ENCODE measurements around the gene DYRK1B. TPM values are rescaled to one million over a fixed set of nuclear protein-coding genes. Genes with fewer than 3 reads are reported as not detected.

Gene DYRK1B
- total RNA-seq, 1 donor from 2014 or later = 54.0 TPM

DNA sequence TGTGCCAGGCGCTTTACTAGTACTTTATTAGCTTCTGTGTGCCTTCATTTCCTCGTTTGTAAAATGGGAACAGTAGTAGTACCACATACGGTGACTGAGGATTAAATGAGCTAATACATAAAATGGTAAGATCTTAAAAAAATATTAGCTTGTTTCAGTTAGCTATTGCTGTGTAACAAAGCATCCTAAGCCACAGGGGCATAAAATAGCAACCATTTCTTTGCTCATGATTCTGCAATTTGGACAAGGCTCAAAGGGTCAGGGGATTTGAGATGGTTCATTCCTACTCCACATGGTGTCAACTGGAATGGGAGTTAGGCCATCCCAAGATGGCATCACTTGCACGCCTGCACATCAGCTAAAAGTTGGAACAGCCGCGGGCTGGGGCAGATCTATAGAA is 13.3 kb downstream of the DYRK1B start:
- TF ChIP-seq, protein P1, sequence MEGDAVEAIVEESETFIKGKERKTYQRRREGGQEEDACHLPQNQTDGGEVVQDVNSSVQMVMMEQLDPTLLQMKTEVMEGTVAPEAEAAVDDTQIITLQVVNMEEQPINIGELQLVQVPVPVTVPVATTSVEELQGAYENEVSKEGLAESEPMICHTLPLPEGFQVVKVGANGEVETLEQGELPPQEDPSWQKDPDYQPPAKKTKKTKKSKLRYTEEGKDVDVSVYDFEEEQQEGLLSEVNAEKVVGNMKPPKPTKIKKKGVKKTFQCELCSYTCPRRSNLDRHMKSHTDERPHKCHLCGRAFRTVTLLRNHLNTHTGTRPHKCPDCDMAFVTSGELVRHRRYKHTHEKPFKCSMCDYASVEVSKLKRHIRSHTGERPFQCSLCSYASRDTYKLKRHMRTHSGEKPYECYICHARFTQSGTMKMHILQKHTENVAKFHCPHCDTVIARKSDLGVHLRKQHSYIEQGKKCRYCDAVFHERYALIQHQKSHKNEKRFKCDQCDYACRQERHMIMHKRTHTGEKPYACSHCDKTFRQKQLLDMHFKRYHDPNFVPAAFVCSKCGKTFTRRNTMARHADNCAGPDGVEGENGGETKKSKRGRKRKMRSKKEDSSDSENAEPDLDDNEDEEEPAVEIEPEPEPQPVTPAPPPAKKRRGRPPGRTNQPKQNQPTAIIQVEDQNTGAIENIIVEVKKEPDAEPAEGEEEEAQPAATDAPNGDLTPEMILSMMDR (IDR thresholded peaks at IDR 0.05; ENCODE audit: unreplicated experiment) = no peak
- no peak overlapping the region for H3K27ac Mint-ChIP-seq
- no peaks in the 10 kb centered on the region for H3K9me3 Mint-ChIP-seq
- peaks cover 2% of the 10 kb centered on the region for H3K4me1 Mint-ChIP-seq
- H3K36me3 Mint-ChIP-seq = no peaks in the 10 kb centered on the region
- no peaks in the 10 kb centered on the region for H3K27me3 Mint-ChIP-seq (ENCODE audit: low read depth)
- H3K4me3 Mint-ChIP-seq = no peak overlapping the region
- no peak for DNase-seq (ENCODE audit: low spot score in 2 of 2, unreplicated experiment in 2 of 2)

- no peaks in the 10 kb centered on the region for H3K9me3 Mint-ChIP-seq
- no peak overlapping the region for H3K27ac Mint-ChIP-seq
- TF ChIP-seq, protein P1 (IDR thresholded peaks at IDR 0.05; ENCODE audit: unreplicated experiment) = no peak
These were observed 14.2 kb downstream of the DYRK1B start for GRCh38 chr19:39819786-39820185.

GRCh38 chr19:39818626-39819097 is 15.3 kb downstream of the DYRK1B start:
- Mint-ChIP-seq H3K4me1 (peaks cover 3% of the 10 kb centered on the region), H3K27ac (no peak overlapping the region), H3K36me3 (no peaks in the 10 kb centered on the region), H3K27me3 (ENCODE audit: low read depth) (no peaks in the 10 kb centered on the region), H3K9me3 (no peaks in the 10 kb centered on the region), H3K4me3 (no peak overlapping the region)
- DNase-seq (ENCODE audit: low spot score in 2 of 2, unreplicated experiment in 2 of 2) = no peak
- TF ChIP-seq, protein P1 (IDR thresholded peaks at IDR 0.05; ENCODE audit: unreplicated experiment) = no peak

More at GRCh38 chr19:39819786-39820185, 14.2 kb downstream of the DYRK1B start:
- no peak for DNase-seq (ENCODE audit: low spot score in 2 of 2, unreplicated experiment in 2 of 2)
- Mint-ChIP-seq H3K36me3 (no peaks in the 10 kb centered on the region), H3K4me1 (peaks cover 2% of the 10 kb centered on the region), H3K4me3 (no peak overlapping the region), H3K27me3 (ENCODE audit: low read depth) (no peaks in the 10 kb centered on the region)

GRCh38 chr19:39817888-39818561 is 15.9 kb downstream of the DYRK1B start:
- H3K4me3 Mint-ChIP-seq = no peak overlapping the region
- H3K27me3 Mint-ChIP-seq (ENCODE audit: low read depth) = no peaks in the 10 kb centered on the region
- DNase-seq (ENCODE audit: low spot score in 2 of 2, unreplicated experiment in 2 of 2) = no peak
- H3K9me3 Mint-ChIP-seq = no peaks in the 10 kb centered on the region
- H3K36me3 Mint-ChIP-seq = no peaks in the 10 kb centered on the region
- H3K27ac Mint-ChIP-seq = no peak overlapping the region
- TF ChIP-seq, protein P1 (IDR thresholded peaks at IDR 0.05; ENCODE audit: unreplicated experiment) = no peak
- H3K4me1 Mint-ChIP-seq = peaks cover 4% of the 10 kb centered on the region

DNA sequence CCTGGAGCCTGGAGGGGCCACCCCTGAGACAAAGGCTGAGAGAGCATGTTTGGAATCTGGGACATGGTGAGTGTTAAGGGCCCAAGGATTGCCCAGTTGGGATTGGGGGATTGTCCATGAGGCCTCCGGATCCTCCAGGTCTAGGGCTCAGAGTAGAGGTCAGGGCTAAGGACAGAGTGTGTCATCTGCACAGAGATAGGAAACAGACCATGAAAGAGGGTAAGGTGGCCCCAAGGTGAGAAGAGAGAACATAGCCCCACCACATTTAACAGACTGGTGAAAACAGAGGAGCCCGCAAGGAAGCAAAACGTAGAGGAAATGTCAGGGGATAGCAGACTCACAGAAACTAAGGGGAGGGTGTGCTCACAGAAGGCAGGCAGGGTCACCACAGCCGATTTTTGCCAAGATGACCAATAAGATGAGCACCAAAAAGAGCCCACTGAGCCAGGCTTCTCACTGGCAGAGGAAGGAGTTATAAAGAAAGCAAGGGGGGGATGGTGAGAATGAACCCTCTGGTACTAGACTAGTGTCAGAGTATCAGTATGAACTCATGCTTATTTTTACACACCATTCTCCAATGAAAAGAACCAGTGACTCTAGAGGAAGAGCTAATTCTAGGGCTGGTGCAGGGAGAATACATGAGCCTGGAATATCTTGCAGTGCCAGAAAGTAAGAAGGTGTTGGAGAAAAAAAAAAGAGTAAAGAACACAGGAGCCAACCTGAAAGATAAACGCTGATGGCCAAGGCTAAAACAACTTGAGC is 17.5 kb downstream of the DYRK1B start:
- TF ChIP-seq, protein P1 (IDR thresholded peaks at IDR 0.05; ENCODE audit: unreplicated experiment) = no peak
- H3K27ac Mint-ChIP-seq = no peak overlapping the region
- DNase-seq (ENCODE audit: low spot score in 2 of 2, unreplicated experiment in 2 of 2) = no peak
- H3K9me3 Mint-ChIP-seq = no peaks in the 10 kb centered on the region
- H3K36me3 Mint-ChIP-seq = no peaks in the 10 kb centered on the region
- H3K4me1 Mint-ChIP-seq = peaks cover 4% of the 10 kb centered on the region
- no peak overlapping the region for H3K4me3 Mint-ChIP-seq
- no peaks in the 10 kb centered on the region for H3K27me3 Mint-ChIP-seq (ENCODE audit: low read depth)

Measured in mesothelial cell of epicardium (in vitro differentiated cells).